HG03045 (cell line): ENCODE data around the gene PDE4B.

Experiments used
- ATAC-seq: cut with Tn5 transposase; IDR thresholded peaks from one replicate; pipeline ENCODE4 v1.9.1; 2021; ENCODE audit warnings: mild to moderate bottlenecking, moderate library complexity; ENCODE audit not compliant: unreplicated experiment

PDE4B gene

GRCh38 chr1:66274634-66275033 lies 481.9 kb downstream of the PDE4B start:
- ATAC-seq, result no peak

- ATAC-seq, result no peak
Measured at GRCh38 chr1:66275083-66275482, 482.4 kb downstream of the PDE4B start.

- no peak for ATAC-seq
Measured at GRCh38 chr1:66275601-66276023, 482.9 kb downstream of the PDE4B start.

- peak; percentile 72 for ATAC-seq
Measured at GRCh38 chr1:66276218-66276617, 483.5 kb downstream of the PDE4B start.

GRCh38 chr1:66278260-66279021 lies 485.7 kb downstream of the PDE4B start:
- ATAC-seq, result no peak

- no peak for ATAC-seq
Measured at GRCh38 chr1:66281808-66282207, 489.1 kb downstream of the PDE4B start.

GRCh38 chr1:66282343-66282852 lies 489.7 kb downstream of the PDE4B start:
- ATAC-seq, result peak; percentile 85

- no peak for ATAC-seq
Measured at GRCh38 chr1:66282891-66283621, 490.4 kb downstream of the PDE4B start.

GRCh38 chr1:66283622-66284041 lies 490.9 kb downstream of the PDE4B start:
- ATAC-seq, result peak; percentile 55

GRCh38 chr1:66284746-66285145 lies 492.1 kb downstream of the PDE4B start:
- ATAC-seq, result no peak

- ATAC-seq, result no peak
Measured at GRCh38 chr1:66285618-66286270, 493.0 kb downstream of the PDE4B start.

- no peak for ATAC-seq
Measured at GRCh38 chr1:66286307-66286706, 493.6 kb downstream of the PDE4B start.

GRCh38 chr1:66288048-66288447 lies 495.4 kb downstream of the PDE4B start:
- no peak for ATAC-seq

GRCh38 chr1:66290761-66291530 lies 498.3 kb downstream of the PDE4B start:
- no peak for ATAC-seq

GRCh38 chr1:66291531-66291864 lies 498.8 kb downstream of the PDE4B start:
- ATAC-seq, result no peak

- ATAC-seq, result no peak
Measured at GRCh38 chr1:66292305-66292704, 499.6 kb downstream of the PDE4B start.

- ATAC-seq, result no peak
Measured at GRCh38 chr1:66292944-66293343, 500.2 kb downstream of the PDE4B start.

- ATAC-seq, result no peak
Measured at GRCh38 chr1:66294707-66295370, 502.1 kb downstream of the PDE4B start.

- ATAC-seq, result no peak
Measured at GRCh38 chr1:66295803-66296202, 503.1 kb downstream of the PDE4B start.

GRCh38 chr1:66296370-66296769 lies 503.7 kb downstream of the PDE4B start:
- ATAC-seq, result no peak
